BJ (cell line): ENCODE results near the gene TGIF2. TPM values are rescaled to one million over a fixed set of nuclear protein-coding genes. Genes with fewer than 3 reads are reported as not detected.
"Not testable (repeated sequence)": the region's sequence is repeated elsewhere in the genome, so short reads cannot be mapped to it uniquely, and the experiment has no call there.

Experiments used
- CTCF ChIA-PET: fragments of 350-600 bp; formaldehyde crosslinking; extraction: SDS; loops from one replicate; lab custom pipeline; 2021; ENCODE audit warnings: antibody characterized with exemption, inconsistent platforms; lab: Yijun Ruan, JAX
- POLR2A ChIA-PET: fragments of 300-600 bp; sonication (Branson Sonifier 250); formaldehyde crosslinking; extraction: SDS; loops from one replicate; lab custom pipeline; 2021; ENCODE audit warnings: antibody characterized with exemption; lab: Charles Lee
- DNase-seq: peaks from one replicate; pipeline ENCODE4 v3.0.0-alpha.2; 2011; ENCODE audit warnings: low read depth
- H3K27me3 ChIP-seq: 2 replicates; pipeline ENCODE4 v1.6.0; 2011; ENCODE audit warnings: low read length; ENCODE audit not compliant: control insufficient read depth, insufficient read depth
- H3K36me3 ChIP-seq: 2 replicates; pipeline ENCODE4 v1.5.1; 2011; ENCODE audit warnings: low read length; ENCODE audit not compliant: control insufficient read depth, insufficient read depth
- H3K4me3 ChIP-seq: 2 replicates; pipeline ENCODE4 v1.5.1; 2011; ENCODE audit warnings: low read depth, mild to moderate bottlenecking, control low read depth, low read length
- CTCF ChIP-seq: IDR thresholded peaks from 2 replicates; pipeline ENCODE4 v1.5.1; 2011; ENCODE audit warnings: low read depth, mild to moderate bottlenecking, control low read depth, inconsistent platforms, low read length, moderate library complexity; ENCODE audit not compliant: insufficient read depth
- polyA plus RNA-seq: library from polyadenylated mRNA; depleted of rRNA; stranded (reverse); fragments of >200 nt; gene quantifications from 2 replicates; pipeline ENCODE4 v1.2.3, GENCODE V29; 2011

The TGIF2 gene
- polyA plus RNA-seq, 1 experiment = 10.8 TPM

- POLR2A ChIA-PET = no interaction called here
- H3K4me3 ChIP-seq = no peak overlapping the region
- CTCF ChIA-PET = no interaction called here
Measured at GRCh38 chr20:36607586-36608387, 34.4 kb downstream of the TGIF2 start.

GRCh38 chr20:36608388-36608728 lies 35.0 kb downstream of the TGIF2 start:
- H3K4me3 ChIP-seq, DNase-seq, CTCF ChIA-PET, H3K27me3 ChIP-seq, POLR2A ChIA-PET: not testable (repeated sequence)
- H3K36me3 ChIP-seq = peaks cover 22% of the 10 kb centered on the region

More at GRCh38 chr20:36607586-36608387, 34.4 kb downstream of the TGIF2 start:
- no peak for DNase-seq
- no peaks in the 10 kb centered on the region for H3K27me3 ChIP-seq
- peaks cover 20% of the 10 kb centered on the region for H3K36me3 ChIP-seq
- TF ChIP-seq CTCF = no peak

GRCh38 chr20:36611625-36612024 lies 38.2 kb downstream of the TGIF2 start:
- Histone ChIP-seq H3K4me3 (no peak overlapping the region), H3K36me3 (peaks cover 28% of the 10 kb centered on the region), H3K27me3 (no peaks in the 10 kb centered on the region)
- DNase-seq = no peak
- CTCF ChIA-PET = interaction anchor here (1.1 to 2.4 kb wide), 4 partner anchors 10 to 143 kb away, joined by 3 to 9 read pairs (median 3); no protein-coding TSS in a partner anchor
- no peak for TF ChIP-seq CTCF
- POLR2A ChIA-PET = interaction anchor here (0.6 kb wide), 1 partner anchor 567 kb away, joined by 4 read pairs; no protein-coding TSS in a partner anchor

- ChIA-PET CTCF (interaction anchor here (1.7 to 2.3 kb wide), 3 partner anchors 141 to 273 kb away, joined by 8 to 15 read pairs (median 14); a partner anchor contains a TSS), POLR2A (no interaction called here)
- peaks cover 22% of the 10 kb centered on the region for H3K36me3 ChIP-seq
- no peak for DNase-seq
- H3K27me3 ChIP-seq = no peaks in the 10 kb centered on the region
- TF ChIP-seq CTCF = no peak
- H3K4me3 ChIP-seq = no peak overlapping the region
Measured at GRCh38 chr20:36613974-36614373, 40.6 kb downstream of the TGIF2 start.

GRCh38 chr20:36614781-36615557 lies 41.6 kb downstream of the TGIF2 start:
- CTCF ChIA-PET = interaction anchor here (2.3 kb wide), 1 partner anchor 140 kb away, joined by 15 read pairs; no protein-coding TSS in a partner anchor

More at GRCh38 chr20:36614781-36615557, 41.6 kb downstream of the TGIF2 start:
- no peak for DNase-seq
- Histone ChIP-seq H3K4me3 (no peak overlapping the region), H3K27me3 (no peaks in the 10 kb centered on the region), H3K36me3 (peaks cover 17% of the 10 kb centered on the region)
- TF ChIP-seq CTCF = no peak
- POLR2A ChIA-PET = no interaction called here
